Parathyroid adenoma (tissue), 2 donors: ENCODE results near the gene GDPD5.

Source experiments
- H2AFZ ChIP-seq: fragments of 300-600 bp; sonication (generic); one replicate; pipeline ENCODE4 v1.7.0; 2017; ENCODE audit warnings: antibody characterized with exemption, mild to moderate bottlenecking
- H3K27ac ChIP-seq: fragments of 300-600 bp; sonication (generic); one replicate; pipeline ENCODE4 v1.7.0; 2017
- H3K27me3 ChIP-seq: fragments of 300-600 bp; sonication (generic); one replicate; pipeline ENCODE4 v1.7.0; 2017; ENCODE audit warnings: low read length; ENCODE audit not compliant: control insufficient read depth, insufficient read depth
- H3K36me3 ChIP-seq: fragments of 300-600 bp; sonication (generic); one replicate; pipeline ENCODE4 v1.7.0; 2017; ENCODE audit warnings: low read length; ENCODE audit not compliant: control insufficient read depth, insufficient read depth
- H3K4me1 ChIP-seq: fragments of 300-600 bp; sonication (generic); one replicate; pipeline ENCODE4 v1.7.0; 2017; ENCODE audit warnings: control low read depth
- H3K4me2 ChIP-seq: fragments of 300-600 bp; sonication (generic); one replicate; pipeline ENCODE4 v1.7.0; 2017; ENCODE audit warnings: low read length
- H3K4me3 ChIP-seq: fragments of 300-600 bp; sonication (generic); one replicate; pipeline ENCODE4 v1.7.0; 2017; ENCODE audit warnings: low read depth, low read length
- H3K79me2 ChIP-seq: fragments of 300-600 bp; sonication (generic); one replicate; pipeline ENCODE4 v1.7.0; 2017; ENCODE audit warnings: control low read depth
- H3K9ac ChIP-seq: fragments of 300-600 bp; sonication (generic); one replicate; pipeline ENCODE4 v1.7.0; 2017; ENCODE audit warnings: mild to moderate bottlenecking
- H3K9me3 ChIP-seq: fragments of 300-600 bp; sonication (generic); one replicate; pipeline ENCODE4 v1.7.0; 2017; ENCODE audit warnings: low read length; ENCODE audit not compliant: control insufficient read depth
- TF ChIP-seq, protein P1 (sequence below): fragments of 300-600 bp; sonication (generic); IDR thresholded peaks from one replicate; pipeline ENCODE4 v1.7.0; 2017; ENCODE audit warnings: antibody characterized with exemption, mild to moderate bottlenecking
- donor health status: primary hyperparathyroidism.

GDPD5 gene

DNA sequence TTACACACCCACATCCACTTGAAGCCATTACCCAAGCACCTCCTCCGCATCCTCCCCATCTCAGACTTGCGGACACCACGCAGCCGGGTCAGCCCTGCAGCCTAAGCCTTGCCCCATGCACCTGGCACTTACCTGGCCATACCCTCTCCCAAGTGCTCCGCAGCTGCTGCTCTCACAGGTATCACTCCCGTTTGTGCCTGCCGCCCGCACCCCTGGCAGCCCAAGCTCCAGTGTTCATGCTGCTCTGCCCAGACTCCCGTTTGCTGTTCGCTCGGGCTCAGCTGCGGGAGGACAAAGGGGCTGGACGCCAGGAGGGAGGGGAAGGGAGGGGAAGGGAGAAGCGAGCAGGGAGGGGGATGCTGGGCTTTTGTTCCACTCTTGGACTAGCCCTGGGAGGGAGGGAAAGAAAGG is 92.8 kb downstream of the GDPD5 start, which contains the start of gene KLHL35:
KLHL35 (minus strand) TSS at position 293 of the 411 bp plus-strand sequence. CDS start 2,574 bp downstream, outside the sequence.
- TF ChIP-seq, protein P1, sequence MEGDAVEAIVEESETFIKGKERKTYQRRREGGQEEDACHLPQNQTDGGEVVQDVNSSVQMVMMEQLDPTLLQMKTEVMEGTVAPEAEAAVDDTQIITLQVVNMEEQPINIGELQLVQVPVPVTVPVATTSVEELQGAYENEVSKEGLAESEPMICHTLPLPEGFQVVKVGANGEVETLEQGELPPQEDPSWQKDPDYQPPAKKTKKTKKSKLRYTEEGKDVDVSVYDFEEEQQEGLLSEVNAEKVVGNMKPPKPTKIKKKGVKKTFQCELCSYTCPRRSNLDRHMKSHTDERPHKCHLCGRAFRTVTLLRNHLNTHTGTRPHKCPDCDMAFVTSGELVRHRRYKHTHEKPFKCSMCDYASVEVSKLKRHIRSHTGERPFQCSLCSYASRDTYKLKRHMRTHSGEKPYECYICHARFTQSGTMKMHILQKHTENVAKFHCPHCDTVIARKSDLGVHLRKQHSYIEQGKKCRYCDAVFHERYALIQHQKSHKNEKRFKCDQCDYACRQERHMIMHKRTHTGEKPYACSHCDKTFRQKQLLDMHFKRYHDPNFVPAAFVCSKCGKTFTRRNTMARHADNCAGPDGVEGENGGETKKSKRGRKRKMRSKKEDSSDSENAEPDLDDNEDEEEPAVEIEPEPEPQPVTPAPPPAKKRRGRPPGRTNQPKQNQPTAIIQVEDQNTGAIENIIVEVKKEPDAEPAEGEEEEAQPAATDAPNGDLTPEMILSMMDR: no peak

DNA sequence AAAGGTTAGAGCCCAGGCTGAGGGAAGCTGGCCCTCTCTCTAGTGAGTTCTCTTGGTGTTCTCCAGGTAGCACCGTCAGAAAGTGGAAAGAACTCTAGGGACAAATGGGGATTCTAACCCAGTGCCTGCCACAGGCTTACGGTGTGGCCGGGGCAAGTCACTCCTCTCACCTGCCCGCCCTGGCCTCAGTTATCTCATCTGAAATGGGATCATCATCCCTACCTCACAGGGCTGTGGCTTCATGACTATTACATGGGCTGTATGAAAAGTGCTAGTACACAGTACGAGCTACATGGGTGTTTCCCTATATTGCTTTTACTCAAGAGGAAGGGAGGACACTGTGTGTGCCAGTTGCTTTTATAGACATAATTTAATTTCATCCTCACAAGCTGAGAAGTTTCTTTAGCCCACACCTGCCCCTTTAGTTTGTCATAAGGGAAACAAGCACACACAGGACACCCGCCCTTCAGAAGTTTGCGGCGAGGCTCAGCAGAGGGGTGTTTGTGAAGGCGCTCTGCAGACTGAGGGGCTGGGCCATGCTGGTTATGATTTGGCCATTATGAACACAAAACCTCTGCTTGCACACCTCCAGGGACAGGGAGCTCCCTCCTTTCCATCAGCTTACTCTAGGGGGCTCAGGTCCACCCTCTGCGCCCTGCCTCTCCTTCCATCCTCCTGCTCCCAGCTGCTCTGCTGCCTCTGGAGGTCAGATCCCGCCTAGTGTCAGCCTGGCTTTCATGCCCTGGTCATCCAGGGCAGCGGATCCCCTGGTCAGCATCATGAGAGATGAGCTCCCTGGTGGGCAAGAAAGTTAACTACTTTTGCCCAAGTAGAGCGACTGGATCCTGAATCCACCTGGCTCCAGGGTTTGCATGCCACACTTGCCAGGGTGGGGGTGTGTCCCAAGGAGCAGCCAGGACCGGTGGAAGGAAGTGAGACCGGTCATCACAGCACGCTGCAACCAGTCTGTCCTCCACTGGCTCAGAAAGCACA is 93.9 kb downstream of the GDPD5 start:
- Histone ChIP-seq H3K4me3 (no peak overlapping the region), H3K79me2 (no peaks in the 10 kb centered on the region), H3K4me2 (no peak overlapping the region), H3K36me3 (no peaks in the 10 kb centered on the region), H3K27ac (no peak overlapping the region), H3K27me3 (no peaks in the 10 kb centered on the region), H3K4me1 (no peaks in the 10 kb centered on the region), H2AFZ (no peak overlapping the region), H3K9ac (no peak overlapping the region), H3K9me3 (no peaks in the 10 kb centered on the region)
- TF ChIP-seq, protein P1: no peak

More for the DNA sequence above, 92.8 kb downstream of the GDPD5 start, which contains the start of gene KLHL35:
- Histone ChIP-seq H3K79me2 (no peaks in the 10 kb centered on the region), H3K27me3 (no peaks in the 10 kb centered on the region), H3K9ac (no peak within 1 kb of the TSS), H3K4me3 (no peak within 1 kb of the TSS), H3K4me1 (no peaks in the 10 kb centered on the region), H3K36me3 (no peaks in the 10 kb centered on the region), H3K4me2 (no peak within 1 kb of the TSS), H3K27ac (no peak within 1 kb of the TSS), H3K9me3 (no peaks in the 10 kb centered on the region), H2AFZ (no peak within 1 kb of the TSS)

DNA sequence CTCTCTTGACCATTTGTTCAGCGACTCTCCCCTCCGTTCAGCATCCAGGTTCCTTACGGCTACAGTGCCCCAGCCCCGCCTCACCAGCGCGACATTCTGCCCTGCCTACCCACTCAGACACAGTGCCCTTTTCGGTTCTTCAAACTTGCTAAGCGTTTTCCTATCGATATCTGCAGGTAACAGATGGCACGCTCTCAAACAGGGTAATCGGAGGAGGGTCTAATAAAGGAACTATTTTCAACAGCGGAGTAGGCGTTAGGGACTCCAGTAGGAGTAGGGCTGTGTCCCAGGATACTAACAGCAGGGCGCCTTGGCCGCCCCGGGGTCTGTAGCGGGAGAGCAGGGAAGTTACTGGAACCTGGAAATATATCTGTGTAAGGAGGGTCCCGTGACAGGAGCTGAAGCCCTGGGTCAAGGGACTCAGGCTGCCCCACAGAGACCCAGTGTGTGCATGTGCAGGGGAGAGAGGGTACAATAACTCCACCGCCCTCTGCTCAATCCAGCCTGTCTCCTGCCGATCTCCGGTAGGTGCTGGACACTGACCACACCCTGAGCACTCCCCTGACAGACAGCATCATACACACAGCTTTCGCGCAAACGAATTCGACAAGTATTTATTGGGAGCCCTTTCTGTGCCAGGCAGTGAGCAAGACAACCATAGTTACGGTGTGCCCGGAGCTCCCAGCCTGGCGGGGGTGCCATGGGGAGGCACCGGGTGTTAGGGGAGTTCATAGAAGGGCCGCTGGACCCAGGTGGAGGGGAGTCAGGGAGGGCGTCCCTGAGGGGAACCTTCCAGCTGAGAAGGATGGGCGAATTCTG is 94.8 kb downstream of the GDPD5 start:
- Histone ChIP-seq H3K79me2 (no peaks in the 10 kb centered on the region), H3K4me3 (peak overlapping the region; percentile 27), H2AFZ (peak overlapping the region; percentile 58), H3K9ac (no peak overlapping the region), H3K4me1 (no peaks in the 10 kb centered on the region), H3K27ac (no peak overlapping the region), H3K4me2 (peak overlapping the region; percentile 59), H3K36me3 (no peaks in the 10 kb centered on the region), H3K27me3 (no peaks in the 10 kb centered on the region), H3K9me3 (no peaks in the 10 kb centered on the region)
- TF ChIP-seq, protein P1: no peak

DNA sequence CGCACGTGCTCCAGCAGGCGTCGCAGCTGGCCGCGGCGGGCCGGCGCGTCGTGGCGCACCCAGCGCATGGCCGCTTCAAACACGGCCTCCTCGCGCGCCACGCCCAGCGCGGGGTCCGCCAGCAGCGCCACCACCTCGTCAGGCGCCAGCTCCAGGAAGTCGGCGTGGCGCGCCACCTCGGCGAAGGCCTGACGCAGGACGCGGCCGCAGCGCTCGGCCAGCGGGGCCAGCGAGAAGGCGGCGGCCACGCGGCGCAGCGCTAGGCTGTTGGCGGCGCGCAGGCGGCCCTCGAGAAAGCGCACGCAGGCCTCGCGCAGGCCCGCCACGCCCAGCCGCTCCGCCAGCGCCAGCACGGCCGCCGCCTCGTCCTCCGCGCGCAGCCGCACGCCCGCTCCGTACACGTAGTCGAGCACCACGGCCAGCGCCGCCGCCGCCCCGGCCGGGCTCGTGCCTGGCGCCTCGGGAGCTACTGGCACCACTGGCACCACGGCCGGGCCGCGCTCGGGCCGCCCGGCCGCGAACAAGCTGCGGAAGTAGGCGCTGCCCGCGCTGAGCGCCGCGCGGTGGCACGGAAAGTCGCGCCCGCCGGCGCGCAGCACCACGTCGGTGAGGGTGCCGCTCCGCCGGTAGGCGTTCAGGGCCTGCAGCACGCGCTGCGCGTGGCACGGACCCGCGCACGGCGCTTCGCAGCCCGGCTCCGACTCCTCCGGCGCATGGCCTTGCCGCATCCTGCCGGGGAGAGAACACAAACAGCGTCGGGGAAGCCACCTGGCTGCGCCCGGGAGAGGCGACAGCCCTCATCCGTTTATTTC is 95.6 kb downstream of the GDPD5 start:
- peak overlapping the region; percentile 59 for H3K4me2 ChIP-seq
- TF ChIP-seq, protein P1: no peak
- H3K36me3 ChIP-seq: no peaks in the 10 kb centered on the region
- H3K27me3 ChIP-seq: no peaks in the 10 kb centered on the region
- peak overlapping the region; percentile 58 for H2AFZ ChIP-seq
- no peaks in the 10 kb centered on the region for H3K4me1 ChIP-seq
- no peaks in the 10 kb centered on the region for H3K9me3 ChIP-seq
- H3K79me2 ChIP-seq: no peaks in the 10 kb centered on the region
- no peak overlapping the region for H3K27ac ChIP-seq
- H3K9ac ChIP-seq: no peak overlapping the region
- H3K4me3 ChIP-seq: peak overlapping the region; percentile 27
